ENCODE measurements around the gene CEND1.
"Not testable (repeated sequence)": the region's sequence is repeated elsewhere in the genome, so short reads cannot be mapped to it uniquely, and the experiment has no call there.

CEND1 gene

GRCh38 chr11:763549-764321, 26.2 kb downstream of the CEND1 start:
- no peak for DNase-seq (ENCODE audit: low spot score)

DNA sequence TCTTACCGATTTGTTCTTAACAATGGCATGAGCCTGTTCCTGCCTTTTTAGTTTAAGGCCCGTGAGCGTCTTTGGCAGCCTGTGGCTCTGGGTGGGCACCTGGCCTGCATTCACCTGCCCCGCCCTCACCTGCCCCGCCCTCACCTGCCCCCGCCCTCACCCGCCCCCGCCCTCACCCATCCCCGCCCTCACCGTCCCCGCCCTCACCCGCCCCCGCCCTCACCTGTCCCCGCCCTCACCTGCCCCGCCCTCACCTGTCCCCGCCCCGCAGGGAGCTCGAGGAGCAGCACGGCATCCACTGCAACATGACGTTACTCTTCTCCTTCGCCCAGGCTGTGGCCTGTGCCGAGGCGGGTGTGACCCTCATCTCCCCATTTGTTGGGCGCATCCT, 26.8 kb downstream of the CEND1 start:
- DNase-seq (ENCODE audit: low spot score) = no peak

- peak; percentile 74 for DNase-seq (ENCODE audit: low spot score)
These were observed 27.3 kb downstream of the CEND1 start for GRCh38 chr11:762421-763072.

DNA sequence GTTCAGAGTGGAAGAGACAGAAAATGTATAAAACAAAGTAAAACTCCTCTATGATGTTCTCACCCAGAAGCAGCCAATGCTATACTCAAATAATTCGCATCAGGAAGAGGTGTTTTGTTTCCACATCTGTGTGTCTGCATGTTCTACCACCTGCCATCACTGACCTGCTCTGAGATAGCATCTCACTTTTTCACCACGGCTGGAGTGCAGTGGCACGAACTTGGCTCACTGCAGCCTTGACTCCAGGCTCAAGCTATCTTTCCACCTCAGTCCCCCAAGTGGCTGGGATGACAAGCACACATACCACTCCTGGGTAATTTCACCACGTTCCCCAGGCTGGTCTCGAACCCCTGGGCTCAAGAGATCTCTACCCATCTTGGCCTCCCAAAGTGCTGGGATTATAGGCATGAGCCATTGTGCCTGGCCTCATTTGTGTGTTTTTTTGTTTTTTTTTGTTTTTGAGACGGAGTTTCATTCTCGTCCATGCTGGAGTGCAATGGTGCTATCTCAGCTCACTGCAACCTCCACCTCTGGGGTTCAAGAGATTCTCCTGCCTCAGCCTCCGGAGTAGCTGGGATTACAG, 28.3 kb downstream of the CEND1 start:
- DNase-seq (ENCODE audit: low spot score) = no peak

GRCh38 chr11:760236-760635, 29.7 kb downstream of the CEND1 start:
- DNase-seq (ENCODE audit: low spot score) = no peak

DNA sequence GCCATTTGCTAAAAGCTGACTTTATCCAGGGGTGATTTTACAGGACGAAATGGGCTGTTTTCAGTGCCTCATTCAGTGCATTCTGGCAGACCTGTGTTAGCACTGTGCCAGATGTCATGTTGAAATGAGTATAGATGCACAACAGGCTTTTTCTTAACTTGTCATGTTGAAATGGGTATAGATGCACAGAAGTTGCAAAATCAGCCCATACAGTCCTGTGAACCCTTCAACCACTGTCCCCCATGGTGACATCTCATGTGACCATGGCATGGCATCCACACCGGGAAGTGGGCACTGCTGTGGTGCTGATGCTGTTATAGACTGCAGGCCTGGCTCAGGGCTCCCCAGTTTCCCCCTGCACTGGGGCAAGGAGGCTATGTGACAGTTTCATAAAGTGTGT, 40.2 kb downstream of the CEND1 start:
- DNase-seq (ENCODE audit: low spot score) = no peak

DNA sequence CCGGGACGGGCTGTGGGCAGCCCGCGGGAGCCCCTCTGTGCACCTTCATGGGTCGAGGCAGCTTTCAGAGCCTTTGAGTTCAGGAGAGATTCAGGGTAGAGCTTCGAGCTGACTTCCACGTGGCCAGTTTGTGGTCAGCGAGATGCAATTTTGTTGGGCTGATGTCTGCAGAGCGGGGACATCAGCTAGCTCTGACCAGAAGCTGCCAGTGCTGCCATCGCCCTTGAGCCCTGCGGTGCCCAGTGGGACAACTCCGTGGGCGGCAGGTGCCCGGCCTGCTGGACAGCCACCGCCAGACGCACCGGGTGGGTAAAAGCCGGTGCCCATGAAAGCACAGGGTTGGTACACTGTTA, 41.9 kb downstream of the CEND1 start:
- DNase-seq (ENCODE audit: low spot score) = no peak

DNA sequence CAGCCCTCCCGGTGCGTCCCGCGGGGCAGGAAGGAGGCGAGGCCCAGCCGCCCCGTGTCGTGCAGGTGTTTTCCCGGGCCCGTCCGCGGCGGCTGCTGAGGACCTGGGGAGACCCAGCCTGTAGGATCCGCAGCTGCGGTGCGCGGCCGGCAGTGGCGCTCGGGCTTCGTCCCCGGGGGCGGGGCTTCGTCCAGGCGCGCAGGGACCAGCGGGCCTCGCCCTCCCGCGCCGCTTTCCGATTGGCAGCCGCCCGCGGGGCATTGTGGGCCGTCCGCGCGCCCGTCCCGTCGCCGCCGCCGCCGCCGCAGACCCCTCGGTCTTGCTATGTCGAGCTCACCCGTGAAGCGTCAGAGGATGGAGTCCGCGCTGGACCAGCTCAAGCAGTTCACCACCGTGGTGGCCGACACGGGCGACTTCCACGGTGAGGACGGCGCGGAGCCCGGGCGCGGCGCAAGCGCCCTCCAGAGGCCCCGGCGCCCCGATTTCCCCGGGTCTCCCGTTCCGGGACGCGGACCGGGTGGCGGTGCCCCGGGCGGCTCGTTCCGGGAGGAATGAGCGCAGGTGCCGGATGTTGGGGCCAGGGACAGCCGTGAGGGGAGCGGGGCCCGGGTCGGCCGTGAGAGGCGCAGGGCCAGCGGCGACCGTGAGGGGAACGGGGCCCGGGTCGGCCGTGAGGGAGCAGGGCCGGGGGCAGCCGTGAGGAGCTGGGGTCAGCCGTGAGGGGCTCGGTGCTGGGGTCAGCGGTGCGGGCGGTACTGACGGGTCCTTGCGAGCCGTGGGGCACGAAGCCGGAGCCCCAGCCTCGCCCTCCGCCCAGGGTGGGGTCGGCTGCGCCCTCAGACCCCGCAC, 42.5 kb downstream of the CEND1 start, which contains the start of gene TALDO1:
Gene TALDO1, plus strand, starts transcription at position 307 of the 849 bp plus-strand sequence. Its CDS starts 18 bp downstream, at position 325.
- DNase-seq (ENCODE audit: low spot score) = peak; percentile 77

DNA sequence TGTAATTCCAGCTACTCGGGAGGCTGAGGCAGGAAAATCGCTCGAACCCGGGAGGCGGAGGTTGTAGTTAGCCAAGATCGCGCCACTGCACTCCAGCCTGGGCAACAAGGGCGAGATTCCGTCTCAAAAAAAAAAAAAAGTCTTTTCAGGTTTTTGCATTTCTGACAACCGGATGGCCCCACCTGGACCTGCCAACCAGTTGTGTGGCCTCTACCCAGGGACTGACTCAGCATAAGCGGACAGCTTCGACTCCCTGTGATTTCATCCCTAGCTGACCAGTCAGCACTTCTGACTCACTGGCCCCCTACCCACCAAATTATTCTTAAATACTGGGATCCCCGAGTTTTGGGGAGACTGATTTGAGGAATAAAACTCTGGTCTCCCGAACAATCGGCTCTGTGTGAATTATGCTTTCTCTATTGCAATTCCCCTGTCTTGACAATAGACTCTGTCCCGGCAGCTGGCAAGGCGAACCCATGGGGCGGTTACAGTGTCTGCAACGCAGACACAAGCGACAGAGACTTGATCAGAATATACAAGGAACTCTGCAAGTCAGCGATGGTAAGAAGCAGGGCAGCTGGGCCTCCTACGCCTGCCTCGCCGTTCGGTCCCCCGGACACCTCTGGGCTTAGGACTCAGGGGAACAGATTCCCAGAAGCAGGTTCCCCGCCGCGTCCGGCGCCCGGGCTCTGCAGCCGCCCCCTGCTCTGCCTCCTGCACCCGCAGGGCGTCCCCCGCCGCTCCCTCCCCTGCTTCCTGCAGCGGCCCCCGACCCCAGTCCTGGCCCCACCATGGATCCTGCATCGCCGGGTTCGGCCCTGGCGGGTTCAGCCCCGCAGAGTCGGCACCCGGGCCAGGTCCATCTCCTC, 43.4 kb downstream of the CEND1 start:
- peak; percentile 86 for DNase-seq (ENCODE audit: low spot score)

- DNase-seq (ENCODE audit: low spot score) = no peak
These were observed 44.5 kb downstream of the CEND1 start for GRCh38 chr11:745428-745827.

DNA sequence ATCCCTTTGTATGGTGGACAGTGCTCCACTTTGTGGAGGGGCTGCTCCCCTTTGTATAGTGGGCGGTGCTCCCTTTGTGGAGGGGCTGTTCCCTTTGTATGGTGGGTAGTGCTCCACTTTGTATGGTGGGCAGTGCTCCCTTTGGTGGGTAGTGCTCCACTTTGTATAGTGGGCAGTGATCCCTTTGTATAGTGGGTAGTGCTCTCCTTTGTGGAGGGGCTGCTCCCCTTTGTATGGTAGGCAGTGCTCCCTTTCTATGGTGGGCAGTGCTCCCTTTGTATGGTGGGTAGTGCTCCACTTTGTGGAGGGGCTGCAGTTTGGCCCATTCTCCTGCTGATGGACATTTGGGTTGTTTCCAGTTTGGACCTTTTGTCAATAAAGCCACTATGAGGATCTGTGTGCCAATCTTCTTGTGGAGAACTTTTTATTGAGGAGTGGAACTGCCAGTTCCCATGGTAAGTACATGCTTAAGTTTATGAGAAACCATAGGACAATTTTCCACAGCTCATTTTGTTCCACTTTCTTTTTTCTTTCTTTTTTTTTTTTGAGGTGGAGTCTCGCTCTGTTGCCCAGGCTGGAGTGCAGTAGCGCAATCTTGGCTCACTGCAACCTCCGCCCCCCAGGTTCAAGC, 47.2 kb downstream of the CEND1 start:
- DNase-seq (ENCODE audit: low spot score) = no peak

GRCh38 chr11:742156-742546, 47.7 kb downstream of the CEND1 start:
- DNase-seq (ENCODE audit: low spot score) = no peak

GRCh38 chr11:737899-738298, 52.0 kb downstream of the CEND1 start:
- not testable (repeated sequence) for DNase-seq (ENCODE audit: low spot score)

DNA sequence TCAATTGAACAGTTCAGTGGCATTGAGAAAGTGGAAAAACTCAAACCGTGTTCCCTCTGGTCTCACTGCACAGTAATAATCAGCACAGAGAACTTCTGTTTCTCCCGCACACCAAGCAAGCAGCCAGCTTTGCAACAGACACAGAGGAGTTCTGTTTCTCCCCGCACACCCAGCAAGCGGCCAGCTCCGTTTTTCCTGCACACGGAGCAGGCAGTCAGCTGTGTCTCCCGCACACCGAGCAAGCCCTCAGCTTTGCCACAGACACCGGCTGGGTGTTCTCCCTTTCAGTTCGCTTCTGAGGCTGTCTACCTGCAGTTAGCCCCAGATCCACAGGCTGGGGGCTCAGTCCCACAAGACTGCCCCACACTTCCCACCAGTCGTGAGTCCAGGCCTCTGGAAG, 52.5 kb downstream of the CEND1 start:
- DNase-seq (ENCODE audit: low spot score) = peak; percentile 72
